OCI-M2 (cell line): ENCODE results near the gene KLHDC4.
"Not testable (repeated sequence)": the region's sequence is repeated elsewhere in the genome, so short reads cannot be mapped to it uniquely, and the experiment has no call there.

Source experiments
- DNase-seq: peaks from one replicate; lab custom pipeline; 2025; ENCODE audit not compliant: unreplicated experiment; lab: John Stamatoyannopoulos, UW

Gene KLHDC4

DNA sequence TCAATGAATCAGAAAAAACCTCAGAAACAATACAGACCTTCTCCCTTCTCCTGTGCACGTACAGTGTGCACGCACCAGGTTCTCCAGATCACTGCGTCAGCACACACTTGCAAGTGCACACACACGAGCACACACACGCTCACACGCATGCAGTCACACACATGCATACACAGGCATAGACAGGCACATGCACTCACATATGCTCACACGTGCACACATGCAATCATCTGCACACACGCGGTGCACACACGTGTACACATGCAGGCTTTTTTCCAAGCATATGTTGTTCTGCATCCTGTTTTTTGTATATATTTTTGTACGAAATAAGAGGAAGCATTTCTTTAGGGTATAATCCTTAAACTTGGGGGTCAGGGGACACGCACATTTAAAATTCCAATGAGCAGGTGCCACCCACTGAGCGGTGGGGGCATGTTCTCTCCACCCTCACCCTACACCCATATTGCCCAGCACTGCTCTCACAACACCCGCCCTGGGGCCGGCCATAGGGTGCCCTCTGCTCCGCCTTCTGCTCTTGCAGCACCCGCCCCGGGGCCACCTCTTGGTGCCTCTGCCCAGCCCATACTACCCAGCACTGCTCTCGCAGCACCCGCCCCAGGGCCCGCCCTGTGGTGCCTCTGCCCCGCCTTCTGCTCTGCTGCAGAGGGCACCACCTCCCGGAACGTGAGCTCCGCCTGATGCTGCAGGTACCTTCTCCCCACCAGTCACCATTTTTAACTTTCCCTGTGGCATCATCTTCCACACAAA is 20.9 kb downstream of the KLHDC4 start:
- no peak for DNase-seq

DNA sequence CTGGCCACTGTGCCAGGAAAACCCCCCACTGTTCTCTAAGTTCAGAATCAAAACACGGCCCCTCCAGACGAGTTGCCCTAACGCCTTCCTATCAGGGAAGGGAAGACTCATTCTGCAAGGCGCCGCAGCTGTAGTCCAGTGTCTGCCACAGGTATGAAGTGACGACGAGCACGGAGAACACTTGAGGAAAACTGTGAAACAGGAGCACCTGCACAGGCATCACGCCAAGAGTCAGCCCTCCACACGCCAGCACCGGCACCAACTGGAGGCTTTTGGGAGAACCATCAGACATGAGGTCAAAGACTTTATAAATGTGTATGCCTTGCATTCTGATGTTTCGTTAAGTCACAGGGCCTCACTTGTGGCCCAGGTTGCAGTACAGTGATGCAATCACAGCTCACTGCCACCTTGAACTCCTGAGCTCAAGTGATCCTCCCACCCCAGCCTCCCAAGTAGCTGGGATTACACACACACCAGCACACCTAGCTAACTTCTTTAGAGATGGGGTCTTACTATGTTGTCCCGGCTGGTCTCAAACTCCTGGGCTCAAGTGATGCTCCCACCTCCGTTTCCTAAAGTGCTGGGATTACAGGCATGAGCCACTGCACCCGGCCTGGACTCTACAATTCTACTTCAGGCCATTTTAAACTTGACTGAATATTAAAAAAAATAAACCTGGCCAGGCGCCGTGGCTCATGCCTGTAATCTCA is 22.9 kb downstream of the KLHDC4 start:
- no peak for DNase-seq

DNA sequence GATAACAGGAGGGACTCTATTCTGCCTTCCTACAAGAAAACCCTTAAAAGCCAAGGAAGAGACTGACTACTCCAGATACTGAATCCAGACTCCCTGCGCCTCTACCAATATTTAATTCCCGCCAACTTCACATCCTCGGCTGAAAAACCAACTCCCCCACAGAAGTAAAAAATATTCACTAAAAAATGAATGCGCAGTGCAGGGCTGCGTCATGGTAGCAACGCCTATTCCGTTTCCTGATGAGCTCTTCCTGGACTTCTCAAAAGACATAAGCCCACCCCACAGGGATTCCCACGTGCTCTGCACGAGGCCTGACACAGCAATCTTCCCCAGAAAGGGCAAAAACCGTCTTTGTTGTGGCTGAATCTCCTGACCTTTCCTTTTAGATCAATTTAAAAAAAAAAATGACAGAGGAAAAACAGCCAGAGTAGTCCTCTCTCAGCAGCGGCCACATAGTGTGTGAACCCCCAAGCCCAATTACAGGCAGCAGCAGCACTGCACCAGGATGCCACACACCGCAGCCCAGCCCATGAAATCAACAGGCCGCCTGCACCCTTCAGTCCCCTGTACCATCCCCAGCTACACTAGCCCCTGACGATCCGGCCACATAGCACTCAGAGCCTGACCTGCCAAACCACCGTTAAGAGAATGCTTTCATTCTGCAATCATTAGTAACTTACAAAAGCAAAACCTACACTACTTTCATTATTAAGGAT is 23.9 kb downstream of the KLHDC4 start:
- DNase-seq = no peak

DNA sequence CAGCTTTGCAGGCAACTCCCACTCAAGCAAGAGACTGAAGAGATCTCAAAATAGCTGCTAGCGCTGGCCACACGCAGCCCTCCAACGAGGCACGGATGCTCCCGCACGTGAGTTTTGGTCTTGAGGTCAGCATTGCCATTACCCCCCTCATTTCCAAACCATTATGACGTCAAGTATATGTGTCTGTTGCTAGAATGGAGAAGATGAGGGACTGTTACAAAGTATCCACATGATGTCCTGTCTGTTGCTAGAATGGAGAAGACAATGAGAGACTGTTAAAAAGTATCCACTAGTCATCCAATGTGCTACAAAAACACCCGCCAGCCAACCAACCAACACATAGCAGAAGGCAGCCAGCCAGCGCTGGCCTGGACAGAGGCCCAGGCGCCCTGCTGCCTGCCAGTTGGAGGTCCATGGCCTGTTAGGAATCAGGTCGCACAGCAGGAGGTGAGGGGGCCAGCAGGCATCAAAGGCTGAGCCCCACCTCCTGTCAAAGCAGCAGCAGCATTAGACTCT is 24.8 kb downstream of the KLHDC4 start:
- no peak for DNase-seq

DNA sequence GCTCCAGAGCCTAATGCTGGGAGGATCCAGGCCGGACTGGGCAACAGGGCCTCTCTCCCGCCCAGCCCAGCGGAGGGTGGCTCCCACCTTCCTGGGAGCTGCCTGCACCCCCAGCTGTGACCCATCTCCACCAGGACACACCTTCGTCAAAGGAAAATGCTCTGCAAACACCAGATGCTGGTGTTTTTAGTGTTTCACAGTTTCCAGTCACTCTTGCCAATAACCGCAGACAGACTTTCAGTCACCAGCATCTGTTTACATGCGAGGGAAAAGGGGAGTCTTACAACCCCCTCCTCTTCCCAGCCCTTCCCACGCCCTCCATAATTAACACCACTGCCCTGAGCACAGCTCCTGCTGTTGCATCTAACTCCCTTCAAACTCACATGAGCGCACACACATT is 25.3 kb downstream of the KLHDC4 start:
- no peak for DNase-seq

DNA sequence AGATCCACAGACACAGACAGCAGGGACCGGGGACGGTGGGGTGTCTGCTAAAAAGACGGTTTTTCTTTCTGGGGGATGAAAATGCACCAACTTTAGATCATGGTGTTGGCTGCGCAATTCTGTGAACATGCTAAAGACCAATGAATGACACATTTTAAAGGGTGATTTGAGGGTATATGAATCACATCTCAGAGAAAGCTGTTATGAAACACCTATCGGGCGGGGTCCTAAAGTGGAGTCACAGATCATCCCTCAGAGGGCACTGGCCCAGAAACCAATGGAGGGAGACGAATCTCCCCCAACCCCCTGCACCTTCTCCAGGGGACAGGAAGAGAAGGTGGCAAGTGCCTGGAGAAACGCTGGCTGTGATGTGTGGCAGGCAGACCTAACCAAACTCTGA is 26.0 kb downstream of the KLHDC4 start:
- no peak for DNase-seq

DNA sequence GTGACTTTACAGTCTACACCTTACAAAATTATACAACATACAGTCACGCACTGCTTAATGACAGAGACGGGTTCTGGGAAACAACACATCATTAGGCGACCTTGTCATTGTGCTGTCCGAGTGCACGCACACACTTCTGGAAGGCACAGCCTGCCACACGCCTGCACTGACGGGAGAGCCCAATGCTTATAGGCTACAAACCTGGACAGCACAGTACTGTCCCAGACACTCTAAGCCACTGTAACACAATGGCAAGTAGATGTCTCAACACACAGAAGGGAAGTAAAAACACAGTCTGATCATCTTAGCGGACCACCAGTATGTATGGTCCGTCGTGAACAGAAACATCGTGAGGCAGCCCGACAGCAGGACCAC is 29.8 kb downstream of the KLHDC4 start:
- no peak for DNase-seq

DNA sequence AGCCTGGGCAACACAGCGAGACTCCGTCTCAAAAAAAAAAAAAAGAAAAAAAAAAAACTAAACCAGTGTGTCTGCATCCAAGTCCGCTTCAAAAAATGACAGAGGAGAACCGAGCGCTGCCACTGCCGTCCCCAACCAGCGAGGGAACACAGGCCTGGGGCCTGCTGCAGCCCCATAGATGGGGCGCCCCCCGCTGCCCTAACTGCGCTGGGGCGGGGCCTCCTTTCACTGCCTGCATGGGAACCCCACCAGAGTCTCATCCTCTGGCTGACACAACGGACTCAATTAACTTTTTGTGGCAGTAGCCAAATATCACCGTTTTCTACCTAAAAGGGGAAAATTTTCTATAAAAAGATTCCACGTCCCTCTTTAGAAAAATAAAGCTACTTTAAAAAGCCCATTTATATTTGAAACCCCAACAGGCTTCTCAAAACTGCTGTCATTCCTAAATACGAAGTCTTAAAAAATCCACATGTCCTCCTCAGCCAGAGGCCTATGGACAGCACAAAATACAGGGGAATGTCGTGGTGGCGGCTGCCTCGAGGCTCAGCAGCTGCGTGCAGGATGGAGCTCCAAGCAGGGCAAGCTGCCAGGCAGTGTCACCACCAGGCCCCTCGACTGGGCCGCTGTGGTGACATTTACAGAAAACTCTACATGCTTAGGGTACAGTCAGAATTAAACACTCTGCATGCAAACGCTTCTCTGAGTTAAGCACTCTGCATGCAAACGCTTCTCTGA is 30.3 kb downstream of the KLHDC4 start:
- no peak for DNase-seq

DNA sequence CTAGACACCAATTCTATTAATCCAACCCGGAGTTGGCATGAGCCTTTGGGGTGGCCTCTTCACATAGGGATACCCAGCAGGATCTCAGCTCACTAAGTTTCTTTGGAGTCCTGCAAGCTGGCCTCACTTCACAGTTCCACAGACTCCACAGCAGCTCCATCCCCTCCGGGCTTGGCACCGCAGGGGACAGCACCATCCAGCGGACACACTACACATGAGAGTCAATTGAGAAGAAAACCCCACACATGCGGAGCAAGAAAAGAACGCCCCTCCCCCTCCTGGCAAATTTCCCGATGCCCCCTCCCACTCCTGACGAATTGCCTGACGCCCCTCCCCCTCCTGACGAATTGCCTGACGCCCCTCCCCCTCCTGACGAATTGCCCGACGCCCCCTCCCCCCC is 31.1 kb downstream of the KLHDC4 start:
- no peak for DNase-seq

DNA sequence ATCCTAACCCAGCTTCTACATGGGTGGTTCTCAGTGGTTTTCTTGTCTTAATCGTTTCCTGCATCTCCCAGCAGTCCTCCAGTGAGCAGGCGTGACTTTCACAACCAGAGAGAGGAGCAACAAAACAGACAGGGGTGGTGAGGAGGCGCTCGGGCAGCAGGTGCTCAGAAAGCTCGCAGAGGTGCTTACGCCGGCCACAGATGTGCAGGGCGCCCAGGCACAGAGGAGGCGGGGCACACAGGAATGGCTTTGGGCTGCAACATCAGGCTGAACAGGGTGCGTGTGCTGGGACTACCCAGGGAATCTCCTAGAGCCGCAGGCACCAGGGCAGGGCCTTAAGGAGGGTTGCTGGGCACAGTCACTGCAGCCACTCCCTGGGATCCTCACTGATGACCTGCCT is 32.6 kb downstream of the KLHDC4 start:
- DNase-seq = no peak

DNA sequence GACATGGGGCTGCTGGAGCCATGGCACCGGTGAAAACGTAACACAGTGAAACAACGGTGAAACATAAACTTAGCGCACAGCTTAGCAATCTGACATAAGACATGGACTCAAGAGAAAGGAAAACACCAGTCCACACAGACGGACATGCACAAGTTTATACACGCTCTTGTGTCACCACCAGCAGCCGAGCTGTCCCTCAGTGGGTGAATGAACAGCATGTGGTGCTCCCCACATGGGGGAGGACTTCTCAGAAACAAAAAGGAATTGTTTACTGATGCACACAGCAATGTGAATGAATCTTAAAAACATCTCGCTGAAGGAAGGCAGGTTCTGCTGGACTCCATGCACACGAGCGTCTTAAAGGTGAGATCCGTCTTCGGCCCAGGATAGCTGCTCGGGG is 34.2 kb downstream of the KLHDC4 start:
- no peak for DNase-seq

DNA sequence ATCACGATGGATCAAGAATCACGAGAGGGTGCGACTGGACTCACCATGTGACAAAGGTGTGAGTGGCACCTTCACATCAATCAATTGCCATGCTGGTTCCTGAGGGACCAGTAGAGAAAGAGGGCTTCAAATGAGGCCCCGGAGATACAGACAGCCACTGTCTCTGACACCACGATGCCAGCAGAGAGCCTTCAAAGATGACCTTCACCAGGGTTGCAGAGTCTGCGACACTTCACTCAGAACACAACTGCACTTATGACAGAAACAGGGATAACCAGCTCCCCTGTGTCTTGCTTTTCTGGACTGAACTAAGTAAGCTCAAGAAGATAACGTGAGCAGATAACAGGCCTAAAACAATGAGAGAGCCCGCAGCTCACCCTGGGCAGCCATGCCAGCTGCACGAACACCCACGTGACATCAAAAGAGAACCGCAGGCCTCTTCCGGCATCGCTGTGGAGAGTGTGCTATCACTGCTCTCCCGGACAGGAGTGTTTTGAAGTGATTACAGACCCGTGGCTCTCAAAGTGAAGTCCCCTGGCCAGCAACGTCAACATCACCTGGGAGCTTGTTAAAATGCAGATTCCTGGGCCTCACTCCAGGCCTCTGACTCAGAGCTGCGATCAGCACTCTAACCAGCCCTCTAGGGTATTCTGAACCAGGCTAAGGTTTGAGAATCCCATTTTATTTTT is 36.4 kb downstream of the KLHDC4 start:
- no peak for DNase-seq

DNA sequence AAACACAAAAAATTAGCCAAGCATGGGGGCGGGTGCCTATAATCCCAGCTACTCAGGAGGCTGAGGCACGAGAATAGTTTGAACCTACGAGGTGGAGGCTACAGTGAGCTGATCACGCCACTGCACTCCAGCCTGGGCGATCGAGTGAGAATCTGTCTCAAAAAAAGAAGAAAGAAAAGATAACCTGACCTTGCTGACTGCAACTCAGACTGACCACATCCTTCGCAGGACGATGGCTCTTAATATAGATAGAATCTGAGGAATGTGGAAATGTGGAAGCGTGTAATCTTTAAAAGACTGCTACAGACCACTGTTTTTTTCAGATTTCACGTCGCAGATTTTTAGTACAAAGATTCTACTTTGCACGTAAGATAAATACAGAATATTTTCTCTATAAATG is 37.8 kb downstream of the KLHDC4 start:
- DNase-seq = no peak

DNA sequence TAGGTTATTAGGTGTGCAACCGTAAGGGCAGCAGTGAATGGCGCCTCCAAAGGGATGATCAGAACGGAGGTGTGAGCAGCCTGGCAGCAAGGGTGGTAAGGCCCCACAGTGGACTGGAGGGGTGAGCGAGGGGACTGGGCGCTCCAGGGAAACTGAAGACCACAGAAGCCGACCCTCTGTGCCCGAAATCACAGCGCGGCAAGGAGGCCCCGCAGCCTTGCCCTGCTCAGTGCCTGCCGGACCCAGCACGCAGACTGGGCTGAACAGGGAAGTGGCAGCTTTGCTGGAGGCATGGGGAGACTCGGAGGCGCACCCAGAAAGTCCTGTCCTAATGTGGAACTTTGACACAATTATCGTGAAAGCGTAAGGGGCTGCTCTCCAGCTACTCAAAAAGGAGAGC is 38.4 kb downstream of the KLHDC4 start:
- DNase-seq = no peak

DNA sequence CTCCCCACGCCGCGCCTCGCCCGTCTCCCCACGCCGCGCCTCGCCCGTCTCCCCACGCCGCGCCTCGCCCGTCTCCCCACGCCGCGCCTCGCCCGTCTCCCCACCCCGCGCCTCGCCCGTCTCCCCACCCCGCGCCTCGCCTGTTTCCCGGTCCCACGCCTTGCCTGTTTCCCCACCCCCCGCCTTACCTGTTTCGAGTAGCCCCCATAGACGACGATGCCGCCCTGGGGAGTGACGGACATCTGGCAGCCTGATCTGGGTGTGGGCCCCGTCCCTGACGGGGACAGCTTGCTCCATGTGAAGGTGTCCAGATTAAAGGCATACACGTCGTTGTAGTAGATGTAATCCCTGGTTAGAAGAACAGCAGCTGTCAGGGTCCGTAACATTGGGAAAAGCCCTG is 39.2 kb downstream of the KLHDC4 start:
- DNase-seq = not testable (repeated sequence)

DNA sequence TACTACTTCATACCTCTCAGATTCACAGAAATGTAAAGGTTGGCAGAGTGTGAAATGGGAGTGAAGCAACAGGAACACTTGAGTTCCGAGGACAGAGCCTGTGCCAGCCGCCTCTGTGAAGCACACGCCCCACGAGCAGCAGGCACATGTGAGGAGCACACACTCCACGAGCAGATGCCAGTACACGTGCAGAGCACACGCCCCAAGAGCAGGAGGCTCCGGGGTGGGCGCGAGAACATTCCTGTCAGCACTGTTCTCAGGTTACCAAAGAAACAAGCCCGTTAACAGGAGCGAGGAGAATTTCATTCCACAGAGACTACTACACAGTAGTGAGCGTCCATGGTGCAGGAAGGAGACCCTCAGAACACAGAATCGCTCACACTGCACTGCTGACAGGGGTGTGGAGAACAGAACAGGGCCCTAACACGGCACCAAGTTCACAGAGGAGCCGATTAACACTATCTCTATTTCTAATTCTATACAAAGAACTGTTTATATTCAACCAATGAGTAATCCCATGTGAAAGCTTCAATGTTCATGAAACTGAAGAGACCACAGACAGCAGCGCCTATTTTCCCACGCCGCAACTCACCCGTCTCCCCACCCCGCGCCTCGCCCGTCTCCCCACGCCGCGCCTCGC is 40.1 kb downstream of the KLHDC4 start:
- DNase-seq = no peak

DNA sequence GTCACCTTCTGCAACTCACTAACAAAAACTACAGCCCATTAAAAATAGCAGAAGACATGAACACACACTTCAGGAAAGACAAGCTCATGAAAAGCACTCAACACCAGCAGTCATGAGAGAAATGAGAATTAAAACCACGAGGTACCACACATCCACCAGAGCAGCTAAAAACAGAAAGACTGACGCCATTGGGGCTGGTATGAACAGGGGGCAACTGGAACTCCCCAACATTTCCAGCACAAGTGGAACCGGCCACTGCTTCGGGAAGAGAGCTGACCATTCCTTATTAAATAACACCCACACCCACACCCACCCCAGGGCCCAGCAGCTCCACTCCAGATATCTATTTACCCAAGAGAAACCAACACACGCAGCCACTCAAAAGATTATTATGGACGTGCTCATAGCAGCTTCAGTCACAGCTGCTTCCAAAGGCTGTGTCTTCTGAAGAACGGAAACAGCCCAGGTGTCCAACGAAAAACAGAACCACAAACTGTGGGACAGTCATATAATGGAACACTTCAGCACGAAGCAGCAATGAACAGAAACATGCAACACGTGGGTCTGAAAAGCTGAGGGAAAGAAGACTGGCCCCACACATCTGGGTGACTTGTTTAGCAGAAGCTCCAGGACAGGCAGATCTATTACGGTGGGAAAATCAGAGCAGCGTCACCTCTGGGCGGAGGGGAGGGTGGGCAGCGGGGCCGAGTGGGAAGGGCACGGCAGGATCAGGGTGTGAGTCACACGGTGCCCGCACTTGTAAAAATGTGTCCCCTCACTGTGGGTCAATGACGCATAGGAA is 41.1 kb downstream of the KLHDC4 start:
- no peak for DNase-seq

DNA sequence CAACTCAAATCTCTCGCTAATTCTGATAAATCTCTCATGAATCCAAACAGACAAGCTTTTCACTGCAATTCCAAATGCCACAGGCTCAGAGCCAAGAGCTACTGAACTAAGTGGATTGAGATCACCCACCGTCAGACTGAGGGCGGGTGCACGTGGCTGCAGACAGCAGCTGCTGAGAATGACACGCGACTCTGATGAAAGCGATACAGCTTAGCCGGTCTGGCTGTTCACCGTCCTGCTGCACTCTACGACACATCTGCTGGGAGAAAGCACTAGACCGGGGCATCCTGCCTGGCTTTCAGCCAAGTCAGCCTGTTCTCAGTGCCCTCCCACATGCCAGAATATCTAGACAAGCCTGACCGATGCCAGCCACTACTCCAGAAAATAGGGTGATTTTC is 42.6 kb downstream of the KLHDC4 start:
- no peak for DNase-seq

DNA sequence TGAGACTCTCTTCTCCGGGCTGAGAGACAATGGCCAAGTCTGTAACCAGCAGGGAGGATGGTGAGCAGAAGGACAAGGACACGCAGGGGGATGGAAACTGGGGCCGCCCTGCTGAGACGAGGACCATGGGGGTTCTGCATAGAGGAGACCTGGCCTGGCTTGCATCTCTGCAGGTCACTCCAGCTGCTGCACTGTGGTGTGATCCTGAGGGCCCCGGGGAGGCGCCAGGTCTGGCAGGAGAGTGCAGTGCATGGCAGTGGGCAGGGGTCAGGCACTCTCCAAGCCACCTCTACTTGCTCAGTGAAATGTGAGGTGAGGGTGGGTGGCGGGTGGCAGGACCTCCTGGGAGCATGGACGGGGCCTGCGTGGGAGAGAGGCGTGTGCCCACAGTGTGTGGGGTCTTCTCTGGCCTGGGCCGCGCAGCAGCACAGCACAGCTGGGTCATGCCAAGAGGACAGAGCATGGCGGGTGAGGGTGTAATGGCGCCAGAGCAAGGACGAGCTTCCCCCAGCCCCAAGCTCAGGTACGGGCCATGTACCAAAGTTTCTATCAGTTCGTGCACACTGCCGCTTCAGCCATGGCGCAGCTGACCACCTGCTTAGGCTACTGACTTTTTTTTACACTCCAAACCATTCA is 43.1 kb downstream of the KLHDC4 start:
- no peak for DNase-seq
